ENCODE measurements around the gene MIPEP.

DNA sequence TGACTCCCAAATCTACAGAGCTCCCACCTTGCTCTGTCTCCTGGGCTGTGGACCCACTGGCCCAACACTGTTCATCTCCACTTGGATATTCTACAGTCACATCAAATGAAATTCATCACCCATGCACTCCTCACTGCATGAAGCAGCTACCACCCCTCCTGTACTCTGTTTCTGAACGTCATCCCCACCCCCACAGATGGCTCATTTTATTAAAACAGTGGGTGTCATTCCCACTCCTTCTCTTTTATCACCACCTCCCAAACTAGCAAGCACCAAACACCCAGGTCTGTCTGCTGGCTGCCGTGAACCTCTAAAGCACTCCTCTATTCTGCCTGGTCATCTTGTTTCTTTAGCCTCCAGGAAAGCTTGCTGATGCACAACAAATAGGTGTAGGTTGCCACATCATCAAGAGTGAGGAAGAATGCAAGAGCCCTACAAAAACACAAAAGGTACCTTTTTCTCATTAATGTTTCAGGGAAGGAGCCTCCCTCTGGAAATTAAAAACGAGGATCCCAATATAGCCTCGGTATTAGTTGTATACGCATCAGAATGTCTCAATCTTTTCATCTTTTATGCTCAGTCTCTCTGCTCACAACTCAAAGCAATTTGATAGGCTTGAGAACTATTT is 91.8 kb downstream of the MIPEP start:
- TF ChIP-seq, protein P1, sequence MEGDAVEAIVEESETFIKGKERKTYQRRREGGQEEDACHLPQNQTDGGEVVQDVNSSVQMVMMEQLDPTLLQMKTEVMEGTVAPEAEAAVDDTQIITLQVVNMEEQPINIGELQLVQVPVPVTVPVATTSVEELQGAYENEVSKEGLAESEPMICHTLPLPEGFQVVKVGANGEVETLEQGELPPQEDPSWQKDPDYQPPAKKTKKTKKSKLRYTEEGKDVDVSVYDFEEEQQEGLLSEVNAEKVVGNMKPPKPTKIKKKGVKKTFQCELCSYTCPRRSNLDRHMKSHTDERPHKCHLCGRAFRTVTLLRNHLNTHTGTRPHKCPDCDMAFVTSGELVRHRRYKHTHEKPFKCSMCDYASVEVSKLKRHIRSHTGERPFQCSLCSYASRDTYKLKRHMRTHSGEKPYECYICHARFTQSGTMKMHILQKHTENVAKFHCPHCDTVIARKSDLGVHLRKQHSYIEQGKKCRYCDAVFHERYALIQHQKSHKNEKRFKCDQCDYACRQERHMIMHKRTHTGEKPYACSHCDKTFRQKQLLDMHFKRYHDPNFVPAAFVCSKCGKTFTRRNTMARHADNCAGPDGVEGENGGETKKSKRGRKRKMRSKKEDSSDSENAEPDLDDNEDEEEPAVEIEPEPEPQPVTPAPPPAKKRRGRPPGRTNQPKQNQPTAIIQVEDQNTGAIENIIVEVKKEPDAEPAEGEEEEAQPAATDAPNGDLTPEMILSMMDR (IDR thresholded peaks at IDR 0.05): no peak
- TF ChIP-seq POLR2A (IDR thresholded peaks at IDR 0.05; ENCODE audit: low read depth) (no peak), POLR2AphosphoS5 (IDR thresholded peaks at IDR 0.05) (no peak), EP300 (IDR thresholded peaks at IDR 0.05) (no peak)
